Endothelial cell of hepatic sinusoid (primary cell): Measurements from ENCODE around the gene ZNF8.
"Not testable (repeated sequence)": the region's sequence is repeated elsewhere in the genome, so short reads cannot be mapped to it uniquely, and the experiment has no call there.

ENCODE experiments used
- in situ Hi-C: cut with HindIII; loops from 2 replicates; pipeline ENCODE4 v1.10.0; 2017; ENCODE audit warnings: low sequenced_read_pairs

Gene ZNF8

GRCh38 chr19:58278541-58279041 is at the start of gene ZNF8:
Gene ZNF8 (plus strand): TSS chr19:58278955. CDS start chr19:58279082, 127 bp downstream.
- in situ Hi-C loops: no loop called here

GRCh38 chr19:58229255-58229639 is 49.5 kb upstream of the ZNF8 start:
- in situ Hi-C loops: loop anchor here (5.0 kb wide), 2 partner anchors 33 to 42 kb away; no protein-coding TSS in a partner anchor

- in situ Hi-C loops: no loop called here
Measured at GRCh38 chr19:58237324-58237723, 41.4 kb upstream of the ZNF8 start.

- in situ Hi-C loops: no loop called here
Measured at GRCh38 chr19:58243351-58243750, 35.4 kb upstream of the ZNF8 start.

GRCh38 chr19:58248886-58249285 is 29.9 kb upstream of the ZNF8 start:
- in situ Hi-C loops: loop anchor here (5.0 kb wide), 1 partner anchor 83 kb away; no protein-coding TSS in a partner anchor

- in situ Hi-C loops: no loop called here
Measured at GRCh38 chr19:58252102-58252685, 26.6 kb upstream of the ZNF8 start.

- in situ Hi-C loops: not testable (repeated sequence)
Measured at GRCh38 chr19:58258259-58258658, 20.5 kb upstream of the ZNF8 start.

- in situ Hi-C loops: loop anchor here (5.0 kb wide), 1 partner anchor 34 kb away; the partner anchor contains the start of gene ZNF544
Measured at GRCh38 chr19:58261600-58261967, 17.2 kb upstream of the ZNF8 start.

GRCh38 chr19:58261968-58262921 is 16.5 kb upstream of the ZNF8 start:
- in situ Hi-C loops: loop anchor here (5.0 kb wide), 1 partner anchor 35 kb away; the partner anchor contains the start of gene ZNF544

- in situ Hi-C loops: loop anchor here (5.0 kb wide), 1 partner anchor 36 kb away; the partner anchor contains the start of gene ZNF544
Measured at GRCh38 chr19:58262922-58263296, 15.8 kb upstream of the ZNF8 start.

GRCh38 chr19:58265100-58265499 is 13.7 kb upstream of the ZNF8 start:
- in situ Hi-C loops: no loop called here

GRCh38 chr19:58268344-58268743 is 10.4 kb upstream of the ZNF8 start:
- in situ Hi-C loops: no loop called here

GRCh38 chr19:58274771-58275201 is 4.0 kb upstream of the ZNF8 start:
- in situ Hi-C loops: loop anchor here (5.0 kb wide), 1 partner anchor 87 kb away; no protein-coding TSS in a partner anchor

GRCh38 chr19:58275564-58275963 is 3.2 kb upstream of the ZNF8 start:
- in situ Hi-C loops: no loop called here

- in situ Hi-C loops: no loop called here
Measured at GRCh38 chr19:58277197-58277596, 1.6 kb upstream of the ZNF8 start.

- in situ Hi-C loops: no loop called here
Measured at GRCh38 chr19:58277748-58278540, 811 bp upstream of the ZNF8 start.

GRCh38 chr19:58279042-58279924 is 528 bp downstream of the ZNF8 start:
- in situ Hi-C loops: no loop called here

GRCh38 chr19:58279925-58280316 is 1.2 kb downstream of the ZNF8 start:
- in situ Hi-C loops: no loop called here

GRCh38 chr19:58284199-58284598 is 5.4 kb downstream of the ZNF8 start:
- in situ Hi-C loops: no loop called here

- in situ Hi-C loops: no loop called here
Measured at GRCh38 chr19:58291943-58292342, 13.2 kb downstream of the ZNF8 start.
